Endometrial microvascular endothelial cells (primary cell): ENCODE results near the gene ROMO1. TPM values are rescaled to one million over a fixed set of nuclear protein-coding genes. Genes with fewer than 3 reads are reported as not detected.
"Not testable (repeated sequence)": the region's sequence is repeated elsewhere in the genome, so short reads cannot be mapped to it uniquely, and the experiment has no call there.

ENCODE experiments used
- in situ Hi-C: cut with HindIII; loops from 2 replicates; pipeline ENCODE4 v1.10.0; 2017; ENCODE audit warnings: low sequenced_read_pairs, low pct_unique_long_range_greater_than_20kb; ENCODE audit errors: inconsistent ontology term
- total RNA-seq: library from RNA; depleted of rRNA; stranded (reverse); fragments of >200 nt; gene quantifications from one replicate; pipeline ENCODE4 v1.2.3, GENCODE V29; 2015; ENCODE audit errors: inconsistent ontology term

The ROMO1 gene
- total RNA-seq, 1 donor from 2014 or later, result 520 TPM

GRCh38 chr20:35741892-35742740 is 42.9 kb downstream of the ROMO1 start, which contains the start of gene RBM39:
TSS of gene RBM39 (minus strand) at chr20:35742260. CDS start at chr20:35740874, 1,386 bp downstream.
- in situ Hi-C loops, result no loop called here

- in situ Hi-C loops, result no loop called here
These were observed 43.7 kb downstream of the ROMO1 start for GRCh38 chr20:35742741-35743523.

GRCh38 chr20:35743693-35744491 is 44.7 kb downstream of the ROMO1 start:
- in situ Hi-C loops, result no loop called here

GRCh38 chr20:35744492-35744841 is 45.3 kb downstream of the ROMO1 start:
- in situ Hi-C loops, result not testable (repeated sequence)

Other genes starting within 250 kb of the ROMO1 start
- gene CEP250, start 243.8 kb upstream of the ROMO1 start, total RNA-seq, result 29.5 TPM
- not detected for gene C20orf173, start 169.8 kb upstream of the ROMO1 start, total RNA-seq
- 294 TPM for gene ERGIC3, start 157.3 kb upstream of the ROMO1 start, total RNA-seq
- gene SPAG4, start 83.6 kb upstream of the ROMO1 start, total RNA-seq, result 1.0 TPM
- gene CPNE1, start 34.5 kb upstream of the ROMO1 start, total RNA-seq, result 157 TPM
- 38.9 TPM for gene RBM12, start 34.5 kb upstream of the ROMO1 start, total RNA-seq
- 25.6 TPM for gene NFS1, start 53 bp upstream of the ROMO1 start, total RNA-seq
- 144 TPM for gene RBM39, start 42.9 kb downstream of the ROMO1 start, total RNA-seq
- gene PHF20, start 72.6 kb downstream of the ROMO1 start, total RNA-seq, result 29.5 TPM